Measurements from ENCODE around the gene FOXO1.

The FOXO1 gene

GRCh38 chr13:40576369-40576768 is 90.1 kb downstream of the FOXO1 start:
- DNase-seq (ENCODE audit: low spot score), result no peak

- no peak for DNase-seq (ENCODE audit: low spot score)
These were observed 93.5 kb downstream of the FOXO1 start for GRCh38 chr13:40572961-40573360.

GRCh38 chr13:40571338-40571963 is 95.0 kb downstream of the FOXO1 start:
- no peak for DNase-seq (ENCODE audit: low spot score)

GRCh38 chr13:40570930-40571329 is 95.5 kb downstream of the FOXO1 start:
- DNase-seq (ENCODE audit: low spot score), result no peak

GRCh38 chr13:40569024-40569350 is 97.5 kb downstream of the FOXO1 start:
- DNase-seq (ENCODE audit: low spot score), result no peak

- DNase-seq (ENCODE audit: low spot score), result no peak
These were observed 98.0 kb downstream of the FOXO1 start for GRCh38 chr13:40568246-40569023.

- no peak for DNase-seq (ENCODE audit: low spot score)
These were observed 99.6 kb downstream of the FOXO1 start for GRCh38 chr13:40566811-40567210.

GRCh38 chr13:40565282-40566148 is 100.9 kb downstream of the FOXO1 start:
- DNase-seq (ENCODE audit: low spot score), result no peak

- DNase-seq (ENCODE audit: low spot score), result no peak
These were observed 102.0 kb downstream of the FOXO1 start for GRCh38 chr13:40564342-40565001.

GRCh38 chr13:40563350-40564125 is 102.9 kb downstream of the FOXO1 start:
- no peak for DNase-seq (ENCODE audit: low spot score)

GRCh38 chr13:40562975-40563349 is 103.5 kb downstream of the FOXO1 start:
- DNase-seq (ENCODE audit: low spot score), result no peak

- no peak for DNase-seq (ENCODE audit: low spot score)
These were observed 106.5 kb downstream of the FOXO1 start for GRCh38 chr13:40559915-40560314.

- no peak for DNase-seq (ENCODE audit: low spot score)
These were observed 107.8 kb downstream of the FOXO1 start for GRCh38 chr13:40558656-40559055.

GRCh38 chr13:40556453-40556852 is 110.0 kb downstream of the FOXO1 start:
- DNase-seq (ENCODE audit: low spot score), result no peak

GRCh38 chr13:40553356-40553755 is 113.1 kb downstream of the FOXO1 start:
- no peak for DNase-seq (ENCODE audit: low spot score)

GRCh38 chr13:40552895-40553294 is 113.5 kb downstream of the FOXO1 start:
- no peak for DNase-seq (ENCODE audit: low spot score)

GRCh38 chr13:40550130-40550529 is 116.3 kb downstream of the FOXO1 start:
- no peak for DNase-seq (ENCODE audit: low spot score)

GRCh38 chr13:40549500-40550094 is 116.8 kb downstream of the FOXO1 start:
- no peak for DNase-seq (ENCODE audit: low spot score)

GRCh38 chr13:40547591-40548315 is 118.7 kb downstream of the FOXO1 start:
- DNase-seq (ENCODE audit: low spot score), result no peak

GRCh38 chr13:40546047-40546446 is 120.4 kb downstream of the FOXO1 start:
- DNase-seq (ENCODE audit: low spot score), result no peak
